Body of pancreas (tissue), 4 donors: ENCODE results near the gene KRT38. TPM values are rescaled to one million over a fixed set of nuclear protein-coding genes. Genes with fewer than 3 reads are reported as not detected.

Source experiments
- ATAC-seq: fragments of 150-250 bp; one replicate; pipeline ENCODE4 v1.9.1; 2016
- DNase-seq, 4 donors: peaks; one replicate each; pipeline ENCODE4 v3.0.0-alpha.2; 2019
- H3K27ac ChIP-seq, 4 donors: fragments of 200-600 bp; sonication (generic); 1 replicate in 3 of 4; 2 replicates in 1 of 4; pipeline versions ENCODE4 v1.5.1 to v1.6.1; 2016 to 2019; ENCODE audit warnings: mild to moderate bottlenecking in 1 of 4, mixed read lengths in 1 of 4, moderate library complexity in 1 of 4
- H3K27me3 ChIP-seq, 2 donors: fragments of 200-600 bp; sonication (generic); one replicate each; pipeline ENCODE4 v1.6.0; 2016; ENCODE audit warnings: mild to moderate bottlenecking in 1 of 2
- H3K36me3 ChIP-seq, 2 donors: fragments of 200-600 bp; sonication (generic); replicated peaks in 1 of 2; 2 replicates each; pipeline ENCODE4 v1.5.1; 2016; ENCODE audit warnings: low read depth in 2 of 2; ENCODE audit not compliant: insufficient read depth in 1 of 2
- H3K4me1 ChIP-seq: fragments of 200-600 bp; sonication (generic); one replicate; pipeline ENCODE4 v1.6.0; 2016
- H3K4me3 ChIP-seq, 2 donors: fragments of 200-600 bp; sonication (generic); 1 replicate in 1 of 2; 2 replicates in 1 of 2; pipeline ENCODE4 v1.5.1; 2016 to 2019
- H3K9me3 ChIP-seq, 3 donors: fragments of 200-600 bp; sonication (generic); 1 replicate in 2 of 3; 2 replicates in 1 of 3; pipeline ENCODE4 v1.5.1; 2016
- POLR2A ChIP-seq, 3 donors: fragments of 450-650 bp; IDR thresholded peaks; one replicate each; pipeline ENCODE4 v1.6.1; 2016; ENCODE audit warnings: antibody characterized with exemption in 3 of 3, mild to moderate bottlenecking in 2 of 3
- WGBS, 2 donors: methylation state at CpG; one replicate each; pipeline ENCODE4 v1.1.5; 2017; 5-methylcytosine and 5-hydroxymethylcytosine counted together
- intact Hi-C: fragments of 100-400 bp; cut with DNase I; formaldehyde crosslinking; loops from one replicate; pipeline ENCODE4 v1.15.1; 2023
- total RNA-seq, 2 donors: library from RNA; depleted of rRNA; stranded (reverse); fragments of >200 nt; gene quantifications; one replicate each; pipeline ENCODE4 v1.1.0, GENCODE V29; 2016
- TF ChIP-seq, protein P1 (sequence below), 7 experiments: fragments of 450-650 bp in 4 of 7; fragments of 200-600 bp in 3 of 7; sonication (generic) in 3 of 7; IDR thresholded peaks; one replicate each; pipeline ENCODE4 v1.5.1; 2016 to 2019; ENCODE audit warnings: antibody characterized with exemption in 7 of 7

KRT38 gene
- total RNA-seq, 2 donors from 2014 or later, result not detected

DNA sequence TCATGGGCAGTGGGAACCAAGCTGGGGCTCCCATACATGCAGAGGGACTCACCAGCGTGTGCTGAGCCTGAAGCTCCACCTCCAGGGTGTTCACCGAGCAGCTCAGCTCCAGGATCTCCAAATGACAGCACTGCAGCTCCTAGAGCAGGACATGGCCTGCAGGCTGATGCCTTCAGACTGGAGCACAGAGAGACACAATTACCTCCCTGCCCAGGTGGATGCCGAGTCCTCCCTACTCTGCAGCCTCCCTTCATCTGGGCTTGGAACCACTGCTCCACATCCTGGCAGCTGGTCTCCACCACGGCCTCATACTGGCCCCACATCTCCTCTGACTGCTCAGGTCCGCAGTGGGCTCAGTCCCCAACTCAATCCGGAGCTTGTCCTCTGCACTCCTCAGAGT, 8.2 kb upstream of the KRT38 start:
- intact Hi-C loops, result no loop called here
- WGBS, 2 donors, result 34 to 66% methylated on average over 3 to 6 of the region's 6 CpGs
- Histone ChIP-seq H3K9me3 (no peaks in the 10 kb centered on the region), H3K4me3 (no peak overlapping the region), H3K36me3 (no peaks in the 10 kb centered on the region), H3K27ac (no peak overlapping the region), H3K4me1 (no peaks in the 10 kb centered on the region), H3K27me3 (no peaks in the 10 kb centered on the region)
- no peak for ATAC-seq
- no peak for TF ChIP-seq POLR2A (IDR thresholded peaks at IDR 0.05)
- TF ChIP-seq, protein P1, sequence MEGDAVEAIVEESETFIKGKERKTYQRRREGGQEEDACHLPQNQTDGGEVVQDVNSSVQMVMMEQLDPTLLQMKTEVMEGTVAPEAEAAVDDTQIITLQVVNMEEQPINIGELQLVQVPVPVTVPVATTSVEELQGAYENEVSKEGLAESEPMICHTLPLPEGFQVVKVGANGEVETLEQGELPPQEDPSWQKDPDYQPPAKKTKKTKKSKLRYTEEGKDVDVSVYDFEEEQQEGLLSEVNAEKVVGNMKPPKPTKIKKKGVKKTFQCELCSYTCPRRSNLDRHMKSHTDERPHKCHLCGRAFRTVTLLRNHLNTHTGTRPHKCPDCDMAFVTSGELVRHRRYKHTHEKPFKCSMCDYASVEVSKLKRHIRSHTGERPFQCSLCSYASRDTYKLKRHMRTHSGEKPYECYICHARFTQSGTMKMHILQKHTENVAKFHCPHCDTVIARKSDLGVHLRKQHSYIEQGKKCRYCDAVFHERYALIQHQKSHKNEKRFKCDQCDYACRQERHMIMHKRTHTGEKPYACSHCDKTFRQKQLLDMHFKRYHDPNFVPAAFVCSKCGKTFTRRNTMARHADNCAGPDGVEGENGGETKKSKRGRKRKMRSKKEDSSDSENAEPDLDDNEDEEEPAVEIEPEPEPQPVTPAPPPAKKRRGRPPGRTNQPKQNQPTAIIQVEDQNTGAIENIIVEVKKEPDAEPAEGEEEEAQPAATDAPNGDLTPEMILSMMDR (IDR thresholded peaks at IDR 0.05), result no peak
- no peak for DNase-seq

DNA sequence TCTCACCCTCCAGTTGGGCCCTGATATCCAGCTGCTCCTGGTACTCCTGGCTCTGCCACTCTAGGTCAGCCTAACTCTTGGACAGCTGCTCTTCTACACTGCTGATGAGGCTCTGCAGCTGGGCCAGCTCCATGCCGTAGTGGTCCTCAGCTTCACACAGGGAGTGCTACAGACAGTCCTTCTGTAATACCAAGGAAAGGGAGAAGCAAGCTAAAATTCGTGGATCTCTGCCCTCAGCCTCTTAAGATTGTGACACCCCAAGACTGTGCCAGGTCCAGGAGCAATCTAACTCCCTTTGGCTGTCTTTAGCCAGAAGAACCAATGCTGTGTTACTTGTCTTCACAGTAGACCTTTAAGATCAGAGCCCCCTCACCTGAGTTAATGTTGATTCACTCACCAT, 7.7 kb upstream of the KRT38 start:
- DNase-seq (no peak), ATAC-seq (no peak)
- Histone ChIP-seq H3K9me3 (no peaks in the 10 kb centered on the region), H3K36me3 (no peaks in the 10 kb centered on the region), H3K27ac (no peak overlapping the region), H3K4me1 (no peaks in the 10 kb centered on the region), H3K27me3 (no peaks in the 10 kb centered on the region), H3K4me3 (no peak overlapping the region)
- TF ChIP-seq, protein P1 (IDR thresholded peaks at IDR 0.05), result no peak
- no peak for TF ChIP-seq POLR2A (IDR thresholded peaks at IDR 0.05)
- 52 to 67% methylated on average over 1 to 2 of the region's 2 CpGs for WGBS, 2 donors
- intact Hi-C loops, result no loop called here

DNA sequence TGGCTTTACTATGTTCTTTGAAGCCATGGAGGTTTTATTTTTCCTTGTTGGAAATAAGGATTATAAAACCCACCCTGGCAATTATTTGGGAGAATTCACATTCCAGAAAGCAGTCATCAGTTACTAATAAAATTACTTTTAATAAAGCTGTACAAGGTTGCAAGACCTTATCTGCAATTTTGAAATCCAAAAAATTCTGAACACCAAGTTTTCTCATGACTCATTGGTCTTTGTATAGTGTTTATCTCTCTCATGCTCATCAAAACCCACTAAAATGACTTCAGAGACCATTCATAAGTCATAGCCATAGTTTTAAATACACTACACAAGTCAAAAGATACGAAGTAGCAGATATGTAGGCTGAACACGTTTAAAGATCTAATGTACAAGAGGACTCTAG, 6.0 kb upstream of the KRT38 start:
- Histone ChIP-seq H3K4me1 (no peaks in the 10 kb centered on the region), H3K9me3 (no peaks in the 10 kb centered on the region), H3K4me3 (no peak overlapping the region), H3K27ac (no peak overlapping the region), H3K36me3 (no peaks in the 10 kb centered on the region), H3K27me3 (no peaks in the 10 kb centered on the region)
- no peak for TF ChIP-seq POLR2A (IDR thresholded peaks at IDR 0.05)
- TF ChIP-seq, protein P1 (IDR thresholded peaks at IDR 0.05), result no peak
- DNase-seq (no peak), ATAC-seq (no peak)
- intact Hi-C loops, result no loop called here
- WGBS, 2 donors, result 39% methylated on average over 2 of the region's 2 CpGs

DNA sequence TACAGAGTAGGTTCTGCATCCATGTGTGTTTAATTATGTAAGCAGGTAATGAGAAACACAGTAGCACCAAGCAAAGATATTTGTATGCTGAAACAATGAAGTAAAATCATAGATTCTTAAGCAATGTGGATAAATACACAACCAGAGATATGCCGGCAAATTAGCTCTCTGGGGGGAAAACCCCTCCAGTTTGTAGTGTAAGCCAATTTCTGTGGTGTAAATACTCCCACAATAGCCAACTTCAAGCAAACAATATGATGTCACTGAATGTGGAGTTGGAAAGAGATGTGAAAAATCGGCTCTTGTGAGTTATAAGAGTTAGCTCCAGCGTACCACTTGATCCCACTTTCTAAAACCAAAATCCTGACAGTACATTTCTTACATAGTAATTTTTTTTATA, 3.9 kb upstream of the KRT38 start:
- TF ChIP-seq, protein P1 (IDR thresholded peaks at IDR 0.05), result no peak
- no peak for TF ChIP-seq POLR2A (IDR thresholded peaks at IDR 0.05)
- 51 to 58% methylated on average over 3 of the region's 3 CpGs for WGBS, 2 donors
- intact Hi-C loops, result no loop called here

DNA sequence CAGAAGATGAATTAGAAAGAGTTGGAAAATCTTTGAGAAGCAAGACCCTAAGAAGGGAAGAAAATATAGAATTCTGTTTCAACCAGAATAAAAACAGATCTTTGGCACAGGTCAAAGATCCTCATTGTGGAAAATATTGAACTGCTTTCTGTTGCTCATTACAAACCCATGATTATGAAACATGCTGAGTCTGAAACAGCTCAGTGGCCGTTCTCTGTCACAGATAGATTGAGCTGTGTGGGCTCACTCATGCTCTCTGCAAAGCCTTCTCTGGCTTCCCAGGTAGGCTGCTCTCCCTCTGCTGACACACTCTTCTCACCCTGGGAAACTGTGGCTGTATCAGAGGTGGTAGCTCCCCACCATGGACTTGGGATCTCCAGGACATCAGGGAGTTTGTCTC, 3.4 kb upstream of the KRT38 start:
- 5 to 30% methylated on average over 1 of the region's 1 CpG for WGBS, 2 donors
- TF ChIP-seq, protein P1 (IDR thresholded peaks at IDR 0.05), result no peak
- no peak for TF ChIP-seq POLR2A (IDR thresholded peaks at IDR 0.05)
- intact Hi-C loops, result no loop called here
- ATAC-seq, result no peak
- Histone ChIP-seq H3K4me3 (no peak overlapping the region), H3K36me3 (no peaks in the 10 kb centered on the region), H3K27me3 (no peaks in the 10 kb centered on the region), H3K9me3 (no peaks in the 10 kb centered on the region), H3K27ac (no peak overlapping the region), H3K4me1 (no peaks in the 10 kb centered on the region)
- no peak for DNase-seq

More for the DNA sequence above, 3.9 kb upstream of the KRT38 start:
- Histone ChIP-seq H3K27me3 (no peaks in the 10 kb centered on the region), H3K9me3 (no peaks in the 10 kb centered on the region), H3K36me3 (no peaks in the 10 kb centered on the region), H3K27ac (no peak overlapping the region), H3K4me1 (no peaks in the 10 kb centered on the region), H3K4me3 (no peak overlapping the region)
- no peak for DNase-seq
- no peak for ATAC-seq
